ENCODE data around the gene TBCE.

- no peak for TF ChIP-seq CTCF (IDR thresholded peaks at IDR 0.05)
- TF ChIP-seq POLR2A (IDR thresholded peaks at IDR 0.05) = no peak
Measured at GRCh38 chr1:235486321-235486720, 119.1 kb downstream of the TBCE start.
